Fibroblast of skin of left biceps (primary cell): ENCODE results near the gene DNAJC6.
"Not testable (repeated sequence)": the region's sequence is repeated elsewhere in the genome, so short reads cannot be mapped to it uniquely, and the experiment has no call there.

Source experiments
- DNase-seq, 2 experiments: peaks; one replicate each; pipeline ENCODE4 v3.0.0-alpha.2; 2013; ENCODE audit warnings: low read depth in 2 of 2

DNAJC6 gene

GRCh38 chr1:65429078-65429477 is 119.7 kb downstream of the DNAJC6 start:
- DNase-seq = no peak

- no peak for DNase-seq
These were observed 120.5 kb downstream of the DNAJC6 start for GRCh38 chr1:65429806-65430205.

GRCh38 chr1:65431111-65431705 is 121.9 kb downstream of the DNAJC6 start:
- DNase-seq = no peak

GRCh38 chr1:65432918-65433317 is 123.6 kb downstream of the DNAJC6 start:
- DNase-seq = no peak

- DNase-seq = no peak
These were observed 124.9 kb downstream of the DNAJC6 start for GRCh38 chr1:65434255-65434654.

- no peak for DNase-seq
These were observed 125.4 kb downstream of the DNAJC6 start for GRCh38 chr1:65434760-65435159.

- DNase-seq = peak in 1 of 2 experiments; percentile 59
These were observed 126.6 kb downstream of the DNAJC6 start for GRCh38 chr1:65435987-65436386.

GRCh38 chr1:65437616-65438015 is 128.3 kb downstream of the DNAJC6 start:
- no peak for DNase-seq

- DNase-seq = no peak
These were observed 131.1 kb downstream of the DNAJC6 start for GRCh38 chr1:65440322-65440900.

- DNase-seq = no peak
These were observed 131.6 kb downstream of the DNAJC6 start for GRCh38 chr1:65440915-65441314.

GRCh38 chr1:65441464-65441863 is 132.1 kb downstream of the DNAJC6 start:
- DNase-seq = no peak

- DNase-seq = no peak
These were observed 133.1 kb downstream of the DNAJC6 start for GRCh38 chr1:65442442-65442841.

GRCh38 chr1:65443647-65444046 is 134.3 kb downstream of the DNAJC6 start:
- DNase-seq = no peak

GRCh38 chr1:65444128-65444640 is 134.8 kb downstream of the DNAJC6 start:
- DNase-seq = no peak

GRCh38 chr1:65445837-65446236 is 136.5 kb downstream of the DNAJC6 start:
- no peak for DNase-seq

- no peak for DNase-seq
These were observed 140.0 kb downstream of the DNAJC6 start for GRCh38 chr1:65449214-65449823.

GRCh38 chr1:65455678-65456077 is 146.3 kb downstream of the DNAJC6 start:
- not testable (repeated sequence) for DNase-seq

- no peak for DNase-seq
These were observed 147.1 kb downstream of the DNAJC6 start for GRCh38 chr1:65456481-65456880.

GRCh38 chr1:65457868-65458267 is 148.5 kb downstream of the DNAJC6 start:
- no peak for DNase-seq

- no peak for DNase-seq
These were observed 149.5 kb downstream of the DNAJC6 start for GRCh38 chr1:65458730-65459396.

- DNase-seq = no peak
These were observed 150.0 kb downstream of the DNAJC6 start for GRCh38 chr1:65459397-65459768.
